Activated CD4-positive, alpha-beta T cell treated with anti-CD3 and anti-CD28 coated beads, Interleukin-2, amount 50 U/mL, for 48 hours (primary cell): ENCODE measurements around the gene MYO15B.

Source experiments
- DNase-seq, 2 experiments: peaks; one replicate each; pipeline ENCODE4 v3.0.0-alpha.2; 2020

MYO15B gene

DNA sequence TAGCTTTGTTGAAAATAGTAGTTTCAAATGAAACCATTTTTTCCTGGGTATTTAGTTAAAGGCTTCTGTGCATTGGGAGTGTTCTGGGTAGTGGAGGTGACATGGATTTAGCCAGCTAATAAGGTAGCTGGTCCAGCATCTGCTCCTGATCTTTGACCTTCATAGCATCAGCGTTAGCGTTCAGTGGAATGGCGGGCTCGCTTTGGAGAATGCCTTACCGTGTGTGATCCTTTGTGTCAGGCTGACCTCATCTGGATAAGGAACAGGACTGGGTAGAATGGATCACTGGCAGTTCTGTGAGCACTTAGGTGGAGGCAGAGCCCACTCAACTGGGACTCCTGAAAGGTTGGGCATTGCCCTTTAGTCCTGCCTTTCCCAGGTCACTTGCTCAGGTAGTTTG is 83.3 kb downstream of the MYO15B start:
- no peak for DNase-seq

DNA sequence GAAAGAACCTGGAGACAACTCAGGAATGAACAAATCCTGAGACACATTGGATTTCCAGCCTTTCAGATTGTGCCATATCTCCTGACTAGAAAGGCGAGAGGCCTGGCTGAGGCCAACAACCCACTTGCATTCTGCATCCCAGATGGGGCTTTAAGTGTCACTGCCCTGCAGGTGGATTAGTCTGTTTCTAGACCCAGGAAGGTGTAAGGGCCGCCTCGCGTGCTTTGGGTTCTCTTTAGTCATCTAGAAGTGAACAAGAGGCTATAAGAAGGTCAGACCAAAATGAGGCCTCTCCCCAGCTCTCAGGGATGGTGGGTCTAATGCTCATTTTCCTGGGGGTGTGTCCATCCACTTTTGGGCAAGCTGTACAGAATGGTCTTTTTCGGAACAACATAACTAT is 84.4 kb downstream of the MYO15B start:
- DNase-seq, result no peak

DNA sequence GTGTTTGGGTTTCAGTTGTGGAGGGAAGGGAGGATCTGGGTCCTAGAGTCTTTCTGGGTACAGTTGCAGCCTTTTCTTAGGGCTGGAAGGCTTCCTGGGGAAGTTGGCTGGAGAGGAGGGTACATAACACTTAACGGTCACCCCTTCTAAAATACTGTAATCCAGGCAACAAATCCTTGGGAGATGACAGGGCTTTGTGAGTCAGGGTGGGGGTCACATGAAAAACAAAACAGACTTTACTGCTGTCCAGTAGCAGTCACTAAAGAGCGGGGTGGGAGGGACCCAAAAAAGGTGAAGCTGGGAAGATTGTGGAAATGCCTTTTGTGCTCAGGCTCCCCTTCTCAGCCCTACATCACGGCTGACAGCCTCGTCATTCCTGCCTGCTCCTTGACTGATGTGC is 85.9 kb downstream of the MYO15B start:
- no peak for DNase-seq
